Left ventricle myocardium inferior (tissue), 1 donor: ENCODE measurements around the gene MRPS2. TPM values are rescaled to one million over a fixed set of nuclear protein-coding genes. Genes with fewer than 3 reads are reported as not detected.

ENCODE experiments used
- DNase-seq: peaks from one replicate; pipeline ENCODE4 v3.0.0-alpha.2; 2020
- H3K27ac ChIP-seq: fragments of 200-600 bp; replicated peaks from 2 replicates; pipeline ENCODE4 v1.8.0; 2021
- H3K27me3 ChIP-seq: fragments of 200-600 bp; 2 replicates; pipeline ENCODE4 v1.8.0; 2021; ENCODE audit warnings: low read depth
- H3K36me3 ChIP-seq: fragments of 200-600 bp; 2 replicates; pipeline ENCODE4 v1.8.0; 2021
- H3K4me1 ChIP-seq: fragments of 200-600 bp; 2 replicates; pipeline ENCODE4 v1.8.0; 2021
- H3K4me3 ChIP-seq: fragments of 200-600 bp; 2 replicates; pipeline ENCODE4 v1.8.0; 2021; ENCODE audit warnings: mild to moderate bottlenecking, moderate library complexity
- H3K9me3 ChIP-seq: fragments of 200-600 bp; replicated peaks from 2 replicates; pipeline ENCODE4 v1.8.0; 2021
- intact Hi-C: fragments of 100-400 bp; cut with micrococcal nuclease; formaldehyde crosslinking; loops from one replicate; pipeline ENCODE4 v1.11.0; 2022
- total RNA-seq: library from RNA; stranded (reverse); fragmentation: NEBNext Ultra II Directional; extraction: Animal tissue kit (Norgen Biotek cat#: 25700); gene quantifications from one replicate; pipeline ENCODE4 v1.2.1, GENCODE V29; 2021
- TF ChIP-seq, protein P1 (sequence below): fragments of 200-600 bp; IDR thresholded peaks from 2 replicates; pipeline ENCODE4 v1.8.0; 2021; ENCODE audit warnings: antibody characterized with exemption, mild to moderate bottlenecking, borderline replicate concordance
- donor health status: DM: no; HTN: yes; CAD: no; lungs with severe emphysema.

MRPS2 gene
- total RNA-seq, 1 donor from 2014 or later: 42.6 TPM

DNA sequence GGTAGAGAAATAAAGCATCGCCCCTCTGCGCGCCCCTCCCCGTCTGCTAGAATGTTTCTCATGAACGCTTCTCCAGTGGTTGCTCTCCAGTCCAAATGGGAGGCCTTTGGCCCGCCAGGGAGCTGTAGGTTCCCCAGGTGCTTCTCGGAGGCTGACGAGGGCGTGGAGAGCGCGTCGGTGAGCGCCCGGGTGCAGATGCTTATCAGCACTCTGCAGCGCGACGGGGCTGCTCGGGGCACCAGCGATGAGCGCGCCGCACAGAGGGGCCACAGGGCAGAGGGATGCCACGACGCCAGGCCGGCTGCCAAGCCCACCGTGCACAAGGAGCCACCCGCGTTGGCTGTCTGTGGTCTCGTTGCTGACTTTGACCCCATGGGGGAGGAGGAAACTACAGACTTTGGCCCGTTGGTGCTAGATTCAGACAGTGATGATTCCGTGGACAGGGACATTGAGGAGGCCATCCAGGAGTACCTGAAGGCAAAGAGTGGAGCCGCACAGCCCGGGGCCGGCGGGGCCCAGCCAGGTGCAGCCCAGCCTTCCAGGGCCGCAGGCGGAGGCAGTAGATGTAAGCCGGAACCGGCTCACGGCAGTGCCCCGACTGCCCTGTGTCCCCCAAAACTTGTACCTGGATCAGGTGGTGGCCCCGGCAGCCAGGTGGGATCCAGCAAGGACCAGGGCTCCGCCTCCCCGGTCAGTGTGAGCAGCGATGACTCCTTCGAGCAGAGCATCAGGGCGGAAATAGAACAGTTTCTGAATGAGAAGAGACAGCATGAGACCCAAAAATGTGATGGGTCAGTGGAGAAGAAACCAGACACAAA is 15.8 kb upstream of the MRPS2 start:
- H3K27ac ChIP-seq: no peak overlapping the region
- H3K4me3 ChIP-seq: no peak overlapping the region
- peaks cover 48% of the 10 kb centered on the region for H3K36me3 ChIP-seq
- TF ChIP-seq, protein P1, sequence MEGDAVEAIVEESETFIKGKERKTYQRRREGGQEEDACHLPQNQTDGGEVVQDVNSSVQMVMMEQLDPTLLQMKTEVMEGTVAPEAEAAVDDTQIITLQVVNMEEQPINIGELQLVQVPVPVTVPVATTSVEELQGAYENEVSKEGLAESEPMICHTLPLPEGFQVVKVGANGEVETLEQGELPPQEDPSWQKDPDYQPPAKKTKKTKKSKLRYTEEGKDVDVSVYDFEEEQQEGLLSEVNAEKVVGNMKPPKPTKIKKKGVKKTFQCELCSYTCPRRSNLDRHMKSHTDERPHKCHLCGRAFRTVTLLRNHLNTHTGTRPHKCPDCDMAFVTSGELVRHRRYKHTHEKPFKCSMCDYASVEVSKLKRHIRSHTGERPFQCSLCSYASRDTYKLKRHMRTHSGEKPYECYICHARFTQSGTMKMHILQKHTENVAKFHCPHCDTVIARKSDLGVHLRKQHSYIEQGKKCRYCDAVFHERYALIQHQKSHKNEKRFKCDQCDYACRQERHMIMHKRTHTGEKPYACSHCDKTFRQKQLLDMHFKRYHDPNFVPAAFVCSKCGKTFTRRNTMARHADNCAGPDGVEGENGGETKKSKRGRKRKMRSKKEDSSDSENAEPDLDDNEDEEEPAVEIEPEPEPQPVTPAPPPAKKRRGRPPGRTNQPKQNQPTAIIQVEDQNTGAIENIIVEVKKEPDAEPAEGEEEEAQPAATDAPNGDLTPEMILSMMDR: no peak
- H3K9me3 ChIP-seq: no peaks in the 10 kb centered on the region
- DNase-seq: no peak
- intact Hi-C loops: no loop called here
- no peaks in the 10 kb centered on the region for H3K27me3 ChIP-seq
- H3K4me1 ChIP-seq: peaks cover 22% of the 10 kb centered on the region

DNA sequence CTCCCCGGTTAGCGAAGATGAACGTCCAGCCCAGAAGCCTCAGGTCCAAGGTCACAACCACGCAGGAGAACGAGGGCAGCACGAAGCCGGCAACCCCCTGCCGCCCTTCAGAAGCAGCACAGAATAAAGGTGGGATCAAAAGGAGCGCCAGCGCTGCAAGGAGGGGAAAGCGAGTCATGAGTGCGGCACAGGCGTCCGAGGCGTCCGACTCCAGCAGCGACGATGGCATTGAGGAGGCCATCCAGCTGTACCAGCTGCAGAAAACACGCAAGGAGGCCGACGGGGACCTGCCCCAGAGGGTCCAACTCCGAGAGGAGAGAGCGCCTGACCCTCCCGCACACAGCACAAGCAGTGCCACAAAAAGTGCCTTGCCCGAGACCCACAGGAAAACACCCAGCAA is 15.1 kb upstream of the MRPS2 start:
- Histone ChIP-seq H3K27me3 (no peaks in the 10 kb centered on the region), H3K36me3 (peaks cover 48% of the 10 kb centered on the region)
- intact Hi-C loops: no loop called here

DNA sequence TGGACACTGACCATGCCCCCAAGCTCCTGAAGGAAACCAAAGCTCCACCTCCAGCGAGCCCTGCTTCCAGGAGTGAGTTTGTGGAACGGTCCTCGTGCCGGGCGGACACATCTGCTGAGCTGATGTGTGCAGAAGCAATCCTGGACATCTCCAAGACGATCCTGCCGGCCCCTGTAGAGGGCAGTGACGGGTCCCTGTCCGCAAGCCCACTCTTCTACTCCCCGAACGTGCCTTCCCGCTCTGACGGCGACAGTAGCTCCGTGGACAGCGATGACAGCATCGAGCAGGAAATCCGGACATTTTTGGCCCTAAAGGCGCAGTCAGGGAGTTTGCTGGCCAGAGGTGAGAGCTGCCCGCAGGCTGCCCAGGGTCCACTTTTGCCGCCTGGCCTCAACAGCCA is 14.7 kb upstream of the MRPS2 start:
- H3K4me3 ChIP-seq: no peak overlapping the region
- H3K36me3 ChIP-seq: peaks cover 48% of the 10 kb centered on the region
- intact Hi-C loops: no loop called here
- no peak overlapping the region for H3K27ac ChIP-seq
- no peaks in the 10 kb centered on the region for H3K9me3 ChIP-seq
- TF ChIP-seq, protein P1: no peak
- no peaks in the 10 kb centered on the region for H3K27me3 ChIP-seq
- peaks cover 13% of the 10 kb centered on the region for H3K4me1 ChIP-seq
- DNase-seq: no peak

More for the DNA sequence above, 15.1 kb upstream of the MRPS2 start:
- peaks cover 18% of the 10 kb centered on the region for H3K4me1 ChIP-seq
- no peaks in the 10 kb centered on the region for H3K9me3 ChIP-seq
- H3K27ac ChIP-seq: no peak overlapping the region
- TF ChIP-seq, protein P1: no peak
- H3K4me3 ChIP-seq: no peak overlapping the region
- no peak for DNase-seq

DNA sequence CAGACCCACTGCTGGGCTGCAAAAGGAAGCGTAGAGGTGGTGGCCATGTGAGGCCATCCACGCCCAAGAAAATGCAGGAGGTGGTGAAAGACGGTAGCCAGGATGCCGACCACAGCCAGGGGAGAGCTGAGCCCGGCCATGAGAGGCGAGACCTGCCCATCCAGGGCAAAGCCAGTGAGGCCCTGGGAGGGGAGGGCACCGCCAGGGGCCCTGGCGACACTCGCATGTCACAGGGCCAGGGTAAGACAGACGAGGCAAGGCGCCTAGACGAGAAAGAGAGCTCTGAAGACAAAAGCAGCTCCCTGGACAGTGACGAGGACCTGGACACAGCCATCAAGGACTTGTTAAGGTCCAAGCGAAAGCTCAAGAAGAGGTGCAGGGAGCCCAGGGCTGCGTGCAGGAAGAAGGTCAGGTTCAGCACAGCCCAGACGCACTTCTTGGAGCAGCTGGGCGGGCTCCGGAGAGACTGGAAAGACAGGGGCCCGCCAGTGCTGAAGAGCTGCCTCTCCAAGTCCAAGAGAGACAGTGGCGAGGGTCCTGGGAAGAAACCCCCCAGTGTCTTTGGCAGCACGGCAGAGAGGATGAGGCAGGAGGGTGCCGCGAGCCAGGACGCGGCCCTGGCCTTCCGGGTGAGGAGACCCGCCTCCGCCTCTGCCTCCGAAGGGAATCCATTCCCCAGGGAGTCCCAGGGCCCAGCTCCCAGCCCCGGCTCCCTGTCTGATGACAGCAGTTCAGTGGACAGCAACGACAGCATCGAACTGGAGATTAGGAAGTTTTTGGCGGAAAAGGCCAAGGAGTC is 14.0 kb upstream of the MRPS2 start:
- peaks cover 48% of the 10 kb centered on the region for H3K36me3 ChIP-seq
- no peak for DNase-seq

DNA sequence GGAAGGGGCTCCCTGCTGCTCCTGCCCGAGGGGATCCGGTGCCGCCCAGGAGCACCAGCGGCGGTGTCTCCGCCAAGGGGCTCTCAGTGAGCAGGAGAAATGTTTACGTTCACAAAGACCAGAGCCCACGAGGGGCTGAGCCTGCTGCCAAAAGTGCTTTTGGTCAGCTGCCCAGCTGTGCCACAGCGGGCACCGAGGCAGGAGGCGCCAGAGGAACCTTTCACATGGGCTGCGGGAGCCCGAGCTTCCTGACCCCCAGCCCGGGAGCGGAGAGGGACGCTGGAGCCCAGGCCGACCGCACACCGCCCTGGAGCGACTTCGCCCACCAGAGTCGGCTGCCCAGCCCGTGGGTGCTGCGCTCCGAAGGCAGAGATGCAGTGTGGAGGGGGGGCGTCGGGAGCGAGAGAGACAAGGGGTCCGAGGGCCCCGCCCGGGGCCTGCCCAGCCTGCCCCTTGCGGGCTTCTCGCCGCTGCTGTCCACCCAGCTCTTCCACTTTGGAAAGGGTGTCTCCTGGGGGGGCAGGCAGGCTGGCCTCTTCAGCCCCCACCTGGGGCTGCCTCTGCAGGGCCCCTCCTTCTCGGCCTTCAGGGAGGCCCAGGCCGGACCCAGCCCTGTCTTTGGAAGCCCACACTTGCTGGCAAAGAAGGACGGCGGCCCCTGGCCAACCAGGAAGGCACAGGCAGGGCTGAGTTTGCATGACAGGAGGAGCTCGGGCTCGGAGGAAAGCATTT is 13.0 kb upstream of the MRPS2 start:
- no peak for DNase-seq
- Histone ChIP-seq H3K4me3 (no peak overlapping the region), H3K36me3 (peaks cover 48% of the 10 kb centered on the region), H3K9me3 (no peaks in the 10 kb centered on the region), H3K4me1 (no peaks in the 10 kb centered on the region), H3K27me3 (no peaks in the 10 kb centered on the region), H3K27ac (no peak overlapping the region)
- TF ChIP-seq, protein P1: no peak
- intact Hi-C loops: no loop called here

More for the DNA sequence above, 14.0 kb upstream of the MRPS2 start:
- H3K27me3 ChIP-seq: no peaks in the 10 kb centered on the region
- TF ChIP-seq, protein P1: no peak
- H3K9me3 ChIP-seq: no peaks in the 10 kb centered on the region
- intact Hi-C loops: no loop called here
- no peak overlapping the region for H3K4me3 ChIP-seq
- peaks cover 7% of the 10 kb centered on the region for H3K4me1 ChIP-seq
- H3K27ac ChIP-seq: no peak overlapping the region
